NCI-H2196 treated with DMSO at 0.1 percent for 48 hours (cell line): ENCODE data around the gene ZNF407.
A peak's percentile ranks its signal among the peaks of the same experiment; 100 is the strongest.

Source experiments
- DNase-seq: peaks from one replicate; lab custom pipeline; 2025; ENCODE audit not compliant: unreplicated experiment; lab: John Stamatoyannopoulos, UW

The ZNF407 gene

GRCh38 chr18:74869904-74870863, 272.5 kb downstream of the ZNF407 start:
- no peak for DNase-seq

GRCh38 chr18:74870950-74871349, 273.3 kb downstream of the ZNF407 start:
- DNase-seq = no peak

GRCh38 chr18:74873629-74874028, 276.0 kb downstream of the ZNF407 start:
- no peak for DNase-seq

GRCh38 chr18:74874351-74874750, 276.7 kb downstream of the ZNF407 start:
- DNase-seq = no peak

- no peak for DNase-seq
Observed at GRCh38 chr18:74876630-74877243, 279.1 kb downstream of the ZNF407 start.

GRCh38 chr18:74878267-74878666, 280.6 kb downstream of the ZNF407 start:
- no peak for DNase-seq

- DNase-seq = no peak
Observed at GRCh38 chr18:74880706-74881278, 283.1 kb downstream of the ZNF407 start.

- DNase-seq = no peak
Observed at GRCh38 chr18:74892066-74892627, 294.5 kb downstream of the ZNF407 start.

- DNase-seq = no peak
Observed at GRCh38 chr18:74895686-74896085, 298.0 kb downstream of the ZNF407 start.

- peak; percentile 54 for DNase-seq
Observed at GRCh38 chr18:74896390-74896991, 298.8 kb downstream of the ZNF407 start.

GRCh38 chr18:74897971-74898657, 300.4 kb downstream of the ZNF407 start:
- DNase-seq = no peak

GRCh38 chr18:74898965-74899364, 301.3 kb downstream of the ZNF407 start:
- DNase-seq = peak; percentile 6

- DNase-seq = no peak
Observed at GRCh38 chr18:74899554-74899953, 301.9 kb downstream of the ZNF407 start.

GRCh38 chr18:74901362-74902146, 303.9 kb downstream of the ZNF407 start:
- DNase-seq = no peak

- DNase-seq = no peak
Observed at GRCh38 chr18:74902147-74902455, 304.4 kb downstream of the ZNF407 start.

GRCh38 chr18:74905247-74905646, 307.6 kb downstream of the ZNF407 start:
- no peak for DNase-seq

GRCh38 chr18:74906184-74906583, 308.5 kb downstream of the ZNF407 start:
- DNase-seq = no peak

- no peak for DNase-seq
Observed at GRCh38 chr18:74914052-74914591, 316.5 kb downstream of the ZNF407 start.

GRCh38 chr18:74914648-74915047, 317.0 kb downstream of the ZNF407 start:
- DNase-seq = no peak
